ENCODE results near the gene C16orf78. TPM values are rescaled to one million over a fixed set of nuclear protein-coding genes. Genes with fewer than 3 reads are reported as not detected.

C16orf78 gene
- polyA plus RNA-seq, 3 donors = not detected

GRCh38 chr16:49343291-49343690 is 30.3 kb upstream of the C16orf78 start:
- H3K4me2 ChIP-seq (replicated peaks; ENCODE audit: extremely low read depth, low read length, poor library complexity, severe bottlenecking) = no peak overlapping the region
- DNase-seq = no peak
- H3K36me3 Mint-ChIP-seq = no peaks in the 10 kb centered on the region
- no CpG with 5 or more reads among the region's 4 CpGs for WGBS (ENCODE audit: insufficient coverage)
- intact Hi-C loops (cut with micrococcal nuclease) = no loop called here
- no peaks in the 10 kb centered on the region for H3K27me3 ChIP-seq (ENCODE audit: control insufficient read depth in 2 of 2, insufficient read depth in 2 of 2, low read length in 2 of 2)
- H4K20me1 ChIP-seq (ENCODE audit: insufficient read depth, low read length) = no peaks in the 10 kb centered on the region
- H2AFZ ChIP-seq (ENCODE audit: insufficient read depth, low read depth, low read length, poor library complexity, severe bottlenecking) = no peak overlapping the region
- no peaks in the 10 kb centered on the region for H3K79me2 ChIP-seq (ENCODE audit: insufficient read depth, low read length)
- H3K27ac ChIP-seq (ENCODE audit: low read depth in 1 of 2, low read length in 2 of 2) = no peak overlapping the region
- H3K9me3 Mint-ChIP-seq = peaks cover 0 to 1% (median 0%) of the 10 kb centered on the region in 7 donors
- TF ChIP-seq, protein P1, sequence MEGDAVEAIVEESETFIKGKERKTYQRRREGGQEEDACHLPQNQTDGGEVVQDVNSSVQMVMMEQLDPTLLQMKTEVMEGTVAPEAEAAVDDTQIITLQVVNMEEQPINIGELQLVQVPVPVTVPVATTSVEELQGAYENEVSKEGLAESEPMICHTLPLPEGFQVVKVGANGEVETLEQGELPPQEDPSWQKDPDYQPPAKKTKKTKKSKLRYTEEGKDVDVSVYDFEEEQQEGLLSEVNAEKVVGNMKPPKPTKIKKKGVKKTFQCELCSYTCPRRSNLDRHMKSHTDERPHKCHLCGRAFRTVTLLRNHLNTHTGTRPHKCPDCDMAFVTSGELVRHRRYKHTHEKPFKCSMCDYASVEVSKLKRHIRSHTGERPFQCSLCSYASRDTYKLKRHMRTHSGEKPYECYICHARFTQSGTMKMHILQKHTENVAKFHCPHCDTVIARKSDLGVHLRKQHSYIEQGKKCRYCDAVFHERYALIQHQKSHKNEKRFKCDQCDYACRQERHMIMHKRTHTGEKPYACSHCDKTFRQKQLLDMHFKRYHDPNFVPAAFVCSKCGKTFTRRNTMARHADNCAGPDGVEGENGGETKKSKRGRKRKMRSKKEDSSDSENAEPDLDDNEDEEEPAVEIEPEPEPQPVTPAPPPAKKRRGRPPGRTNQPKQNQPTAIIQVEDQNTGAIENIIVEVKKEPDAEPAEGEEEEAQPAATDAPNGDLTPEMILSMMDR (IDR thresholded peaks at IDR 0.05) = no peak
- no peaks in the 10 kb centered on the region for H3K4me1 ChIP-seq (ENCODE audit: control insufficient read depth in 1 of 2, insufficient read depth in 2 of 2, low read length in 2 of 2)
- no peaks in the 10 kb centered on the region for H3K36me3 ChIP-seq (replicated peaks in 1 of 2; ENCODE audit: control insufficient read depth in 1 of 2, insufficient read depth in 2 of 2, low read length in 2 of 2)
- H3K9me3 ChIP-seq (replicated peaks in 1 of 2; ENCODE audit: control insufficient read depth in 1 of 2, insufficient read depth in 1 of 2, low read length in 2 of 2) = no peaks in the 10 kb centered on the region
- no peak overlapping the region for H3K27ac Mint-ChIP-seq
- H3K4me1 Mint-ChIP-seq = no peaks in the 10 kb centered on the region
- H3K4me3 ChIP-seq (replicated peaks in 1 of 3; ENCODE audit: low read depth in 2 of 3, low read length in 3 of 3) = no peak overlapping the region
- H3K27me3 Mint-ChIP-seq (ENCODE audit: low read depth in 3 of 3) = peaks cover 4 to 10% (median 6%) of the 10 kb centered on the region in 3 donors
- H3K4me3 Mint-ChIP-seq = no peak overlapping the region
- H3K9ac ChIP-seq (ENCODE audit: insufficient read depth, low read length, poor library complexity, severe bottlenecking) = no peak overlapping the region

- DNase-seq = no peak
- Histone ChIP-seq H3K9me3 (replicated peaks in 1 of 2; ENCODE audit: control insufficient read depth in 1 of 2, insufficient read depth in 1 of 2, low read length in 2 of 2) (no peaks in the 10 kb centered on the region), H3K4me3 (replicated peaks in 1 of 3; ENCODE audit: low read depth in 2 of 3, low read length in 3 of 3) (no peak overlapping the region), H4K20me1 (ENCODE audit: insufficient read depth, low read length) (no peaks in the 10 kb centered on the region), H3K4me2 (replicated peaks; ENCODE audit: extremely low read depth, low read length, poor library complexity, severe bottlenecking) (no peak overlapping the region), H3K79me2 (ENCODE audit: insufficient read depth, low read length) (no peaks in the 10 kb centered on the region), H3K27me3 (ENCODE audit: control insufficient read depth in 2 of 2, insufficient read depth in 2 of 2, low read length in 2 of 2) (no peaks in the 10 kb centered on the region), H3K27ac (ENCODE audit: low read depth in 1 of 2, low read length in 2 of 2) (no peak overlapping the region), H3K36me3 (replicated peaks in 1 of 2; ENCODE audit: control insufficient read depth in 1 of 2, insufficient read depth in 2 of 2, low read length in 2 of 2) (no peaks in the 10 kb centered on the region), H3K9ac (ENCODE audit: insufficient read depth, low read length, poor library complexity, severe bottlenecking) (no peak overlapping the region), H2AFZ (ENCODE audit: insufficient read depth, low read depth, low read length, poor library complexity, severe bottlenecking) (no peak overlapping the region), H3K4me1 (ENCODE audit: control insufficient read depth in 1 of 2, insufficient read depth in 2 of 2, low read length in 2 of 2) (no peaks in the 10 kb centered on the region)
- Mint-ChIP-seq H3K4me3 (no peak overlapping the region), H3K27ac (no peak overlapping the region), H3K9me3 (peaks cover 0 to 1% (median 0%) of the 10 kb centered on the region in 7 donors), H3K36me3 (no peaks in the 10 kb centered on the region), H3K4me1 (no peaks in the 10 kb centered on the region), H3K27me3 (ENCODE audit: low read depth in 3 of 3) (peaks cover 3 to 6% (median 5%) of the 10 kb centered on the region in 3 donors)
- WGBS (ENCODE audit: insufficient coverage) = 90% methylated on average over 5 of the region's 5 CpGs
- intact Hi-C loops (cut with micrococcal nuclease) = no loop called here
- TF ChIP-seq, protein P1 (IDR thresholded peaks at IDR 0.05) = no peak
Measured at GRCh38 chr16:49344401-49344800, 29.2 kb upstream of the C16orf78 start.
